Stimulated activated CD8-positive, alpha-beta memory T cell treated with anti-CD3 and anti-CD28 coated beads, Interleukin-7, amount 100 ng/mL, for 24 hours (primary cell): ENCODE measurements around the gene PAFAH1B2.

Experiments
- DNase-seq: peaks from one replicate; pipeline ENCODE4 v3.0.0-alpha.2; 2020; ENCODE audit warnings: low read depth

Gene PAFAH1B2

GRCh38 chr11:117188620-117189081, 44.6 kb downstream of the PAFAH1B2 start:
- no peak for DNase-seq

- DNase-seq, result no peak
These were observed 45.3 kb downstream of the PAFAH1B2 start for GRCh38 chr11:117189191-117189940.

DNA sequence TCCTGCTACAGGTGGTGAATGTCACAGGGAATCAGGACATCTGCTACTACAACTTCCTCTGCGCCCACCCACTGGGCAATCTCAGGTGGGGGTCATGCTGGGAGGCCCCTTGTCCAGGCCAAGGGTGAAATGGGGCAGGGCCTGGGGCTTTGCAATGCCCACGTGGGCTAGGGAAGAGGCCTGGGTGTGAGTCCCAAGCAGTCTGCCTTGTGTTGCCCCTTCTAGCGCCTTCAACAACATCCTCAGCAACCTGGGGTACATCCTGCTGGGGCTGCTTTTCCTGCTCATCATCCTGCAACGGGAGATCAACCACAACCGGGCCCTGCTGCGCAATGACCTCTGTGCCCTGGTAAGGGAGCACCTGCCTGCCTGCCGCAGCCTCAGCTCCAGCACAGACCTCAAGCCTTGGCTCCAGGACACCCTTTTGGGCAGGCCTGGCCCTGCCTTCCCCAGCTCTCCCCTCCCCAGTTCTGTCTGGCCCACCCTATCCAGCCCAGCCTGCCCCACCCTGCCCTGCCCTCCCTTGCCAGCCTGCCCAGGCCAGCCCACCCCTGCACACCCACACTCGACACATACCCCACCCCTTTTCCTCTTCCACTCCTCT, 46.0 kb downstream of the PAFAH1B2 start:
- DNase-seq, result no peak

- DNase-seq, result no peak
These were observed 47.8 kb downstream of the PAFAH1B2 start for GRCh38 chr11:117191680-117192400.

GRCh38 chr11:117192401-117192875, 48.4 kb downstream of the PAFAH1B2 start:
- DNase-seq, result no peak

- DNase-seq, result no peak
These were observed 49.3 kb downstream of the PAFAH1B2 start for GRCh38 chr11:117193130-117194020.

DNA sequence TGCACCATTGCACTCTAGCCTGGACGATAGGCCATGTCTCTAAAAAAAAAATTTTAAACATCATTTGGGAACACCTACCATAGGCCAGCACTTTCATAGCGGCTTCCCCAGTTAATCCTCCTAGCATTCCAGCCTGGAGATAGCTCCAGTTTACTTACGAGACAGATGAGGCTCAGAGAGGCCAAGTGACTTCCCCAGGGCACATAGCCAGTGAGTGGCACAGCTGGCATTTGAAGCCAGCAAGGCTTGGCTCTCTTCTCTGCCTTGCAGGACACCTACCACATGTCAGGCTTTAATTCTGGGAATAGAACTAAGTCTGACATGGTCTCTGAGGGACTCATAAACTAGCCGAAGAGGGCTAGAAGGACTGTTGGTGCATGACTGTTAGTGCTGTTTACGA, 50.2 kb downstream of the PAFAH1B2 start:
- DNase-seq, result no peak

GRCh38 chr11:117195258-117195657, 51.2 kb downstream of the PAFAH1B2 start:
- no peak for DNase-seq

GRCh38 chr11:117195761-117196160, 51.7 kb downstream of the PAFAH1B2 start:
- no peak for DNase-seq

- DNase-seq, result no peak
These were observed 52.9 kb downstream of the PAFAH1B2 start for GRCh38 chr11:117197006-117197405.

- no peak for DNase-seq
These were observed 53.7 kb downstream of the PAFAH1B2 start for GRCh38 chr11:117197516-117198456.

- DNase-seq, result no peak
These were observed 54.5 kb downstream of the PAFAH1B2 start for GRCh38 chr11:117198613-117199012.

DNA sequence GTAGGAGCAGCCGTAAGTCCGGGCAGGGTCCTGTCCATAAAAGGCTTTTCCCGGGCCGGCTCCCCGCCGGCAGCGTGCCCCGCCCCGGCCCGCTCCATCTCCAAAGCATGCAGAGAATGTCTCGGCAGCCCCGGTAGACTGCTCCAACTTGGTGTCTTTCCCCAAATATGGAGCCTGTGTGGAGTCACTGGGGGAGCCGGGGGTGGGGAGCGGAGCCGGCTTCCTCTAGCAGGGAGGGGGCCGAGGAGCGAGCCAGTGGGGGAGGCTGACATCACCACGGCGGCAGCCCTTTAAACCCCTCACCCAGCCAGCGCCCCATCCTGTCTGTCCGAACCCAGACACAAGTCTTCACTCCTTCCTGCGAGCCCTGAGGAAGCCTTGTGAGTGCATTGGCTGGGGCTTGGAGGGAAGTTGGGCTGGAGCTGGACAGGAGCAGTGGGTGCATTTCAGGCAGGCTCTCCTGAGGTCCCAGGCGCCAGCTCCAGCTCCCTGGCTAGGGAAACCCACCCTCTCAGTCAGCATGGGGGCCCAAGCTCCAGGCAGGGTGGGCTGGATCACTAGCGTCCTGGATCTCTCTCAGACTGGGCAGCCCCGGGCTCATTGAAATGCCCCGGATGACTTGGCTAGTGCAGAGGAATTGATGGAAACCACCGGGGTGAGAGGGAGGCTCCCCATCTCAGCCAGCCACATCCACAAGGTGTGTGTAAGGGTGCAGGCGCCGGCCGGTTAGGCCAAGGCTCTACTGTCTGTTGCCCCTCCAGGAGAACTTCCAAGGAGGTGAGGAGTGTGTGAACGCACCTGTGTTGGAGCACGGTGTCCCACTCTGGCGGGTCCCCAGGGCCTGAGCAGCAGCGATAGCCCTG, 55.2 kb downstream of the PAFAH1B2 start, which contains the start of gene TAGLN:
TAGLN (plus strand) TSS at position 318 of the 863 bp plus-strand sequence. CDS start 3,644 bp downstream, outside the sequence.
- DNase-seq, result no peak

GRCh38 chr11:117199916-117200812, 56.1 kb downstream of the PAFAH1B2 start:
- DNase-seq, result no peak

DNA sequence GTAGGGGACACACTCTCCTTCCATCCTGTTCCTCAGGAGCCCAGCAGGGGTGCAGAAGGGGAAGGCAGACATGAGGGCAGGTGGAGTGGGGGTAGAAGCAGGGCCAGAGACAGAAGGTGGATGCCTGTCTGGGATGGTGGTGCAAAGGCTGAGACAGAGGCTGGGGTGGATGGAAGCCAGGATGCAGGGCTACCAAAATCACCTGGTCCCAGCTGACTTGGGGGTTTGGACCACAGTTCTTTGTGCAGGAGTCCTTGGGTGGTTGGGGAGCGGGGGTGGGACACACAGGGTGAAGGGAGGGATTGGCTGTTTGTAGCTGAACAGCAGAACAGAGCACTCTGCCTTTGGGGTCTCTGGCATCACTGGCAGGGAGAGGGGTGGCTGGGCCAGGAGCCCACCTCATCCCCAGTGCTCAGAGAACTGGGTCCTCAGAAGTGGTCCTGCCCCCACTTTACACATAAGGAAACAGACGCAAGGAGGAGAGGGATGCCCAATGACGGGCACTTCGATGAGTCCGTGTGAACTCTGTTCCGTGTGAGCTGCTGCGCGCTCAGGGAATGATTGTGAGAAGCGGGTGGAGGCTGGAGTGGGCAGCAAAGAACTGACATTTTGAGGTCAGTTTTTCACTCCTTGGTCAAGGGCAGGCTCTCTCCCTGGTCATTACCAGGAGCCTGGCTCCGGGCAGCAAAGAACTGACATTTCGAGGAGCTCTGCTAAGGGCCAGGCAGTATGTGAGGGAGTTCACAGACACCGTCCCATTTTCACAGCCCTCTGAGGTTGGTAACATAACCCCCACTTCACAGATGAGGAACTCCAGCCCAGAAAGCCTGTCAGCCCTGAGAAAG, 56.9 kb downstream of the PAFAH1B2 start:
- DNase-seq, result no peak

- DNase-seq, result no peak
These were observed 57.7 kb downstream of the PAFAH1B2 start for GRCh38 chr11:117201658-117202305.
